Measurements from ENCODE around the gene CEBPB. TPM values are rescaled to one million over a fixed set of nuclear protein-coding genes. Genes with fewer than 3 reads are reported as not detected.

Gene CEBPB
- 22.1 and 28.8 TPM in 2 replicates for total RNA-seq

GRCh38 chr20:50190251-50191064 lies at the start of gene CEBPB:
CEBPB (plus strand) TSS chr20:50190830; CDS start chr20:50191034, 204 bp downstream.

GRCh38 chr20:50153500-50154377 lies 36.9 kb upstream of the CEBPB start, which contains the start of gene PEDS1:
PEDS1 (minus strand) TSS chr20:50153723; CDS start chr20:50153637, 86 bp downstream.

Other genes with a start within 250 kb of the CEBPB start
- 0.68 and 0.79 TPM in 2 replicates for gene SNAI1, start 207.8 kb upstream of the CEBPB start, total RNA-seq
- gene UBE2V1, start 77.7 kb upstream of the CEBPB start, total RNA-seq: 35.0 and 58.1 TPM in 2 replicates
- gene PEDS1, start 37.1 kb upstream of the CEBPB start, total RNA-seq: 12.2 and 12.6 TPM in 2 replicates